Natural killer cell (primary cell): ENCODE measurements around the gene STIM2. TPM values are rescaled to one million over a fixed set of nuclear protein-coding genes. Genes with fewer than 3 reads are reported as not detected.

Source experiments
- ATAC-seq, 3 donors: fragments of 150-1000 bp in 2 of 3; fragments of 200-7000 bp in 1 of 3; cut with Tn5 transposase; 1 replicate in 1 of 3; 2 replicates in 2 of 3; pipeline ENCODE4 v1.10.0; 2021; ENCODE audit warnings: mild to moderate bottlenecking in 2 of 3, moderate library complexity in 2 of 3
- DNase-seq, 2 donors: peaks; one replicate each; pipeline versions ENCODE4 v3.0.0 to v3.0.0-alpha.2; 2013 to 2021; ENCODE audit warnings: mixed read lengths in 1 of 2
- H3K27ac ChIP-seq: one replicate; pipeline ENCODE4 v1.5.1; 2013; ENCODE audit warnings: mild to moderate bottlenecking, low read length
- H3K27me3 ChIP-seq: one replicate; pipeline ENCODE4 v1.6.1; 2013; ENCODE audit warnings: low read length; ENCODE audit not compliant: control insufficient read depth, insufficient read depth
- H3K36me3 ChIP-seq: one replicate; pipeline ENCODE4 v1.6.1; 2013; ENCODE audit warnings: low read length; ENCODE audit not compliant: control insufficient read depth, insufficient read depth
- H3K4me1 ChIP-seq: one replicate; pipeline ENCODE4 v1.6.1; 2013; ENCODE audit warnings: low read length; ENCODE audit not compliant: control insufficient read depth, insufficient read depth
- H3K4me3 ChIP-seq: one replicate; pipeline ENCODE4 v1.5.1; 2013; ENCODE audit warnings: low read length
- H3K9me3 ChIP-seq: one replicate; pipeline ENCODE4 v1.6.1; 2013; ENCODE audit warnings: low read length; ENCODE audit not compliant: control insufficient read depth, insufficient read depth
- H3K27ac Mint-ChIP-seq, 2 donors: one replicate each; pipeline ENCODE4 v1.8.0; 2022; ENCODE audit warnings: mild to moderate bottlenecking in 2 of 2, mixed read lengths in 2 of 2, moderate library complexity in 1 of 2
- H3K27me3 Mint-ChIP-seq, 2 donors: one replicate each; pipeline ENCODE4 v1.8.0; 2022; ENCODE audit warnings: low read depth in 2 of 2, mixed read lengths in 2 of 2
- H3K36me3 Mint-ChIP-seq: one replicate; pipeline ENCODE4 v1.8.0; 2022; ENCODE audit warnings: mixed read lengths
- H3K4me1 Mint-ChIP-seq, 2 donors: one replicate each; pipeline ENCODE4 v1.8.0; 2022; ENCODE audit warnings: mixed read lengths in 2 of 2
- H3K4me3 Mint-ChIP-seq: one replicate; pipeline ENCODE4 v1.8.0; 2022; ENCODE audit warnings: mild to moderate bottlenecking, moderate library complexity, mixed read lengths
- H3K9me3 Mint-ChIP-seq, 2 donors: one replicate each; pipeline ENCODE4 v1.8.0; 2022; ENCODE audit warnings: mixed read lengths in 2 of 2
- CTCF ChIP-seq: fragments of 200-600 bp; IDR thresholded peaks from one replicate; pipeline ENCODE4 v1.8.0; 2022; ENCODE audit warnings: antibody characterized with exemption
- WGBS: methylation state at CpG from one replicate; pipeline ENCODE4 v1.1.7; 2013; ENCODE audit warnings: missing lambda C conversion rate; ENCODE audit not compliant: insufficient coverage; 5-methylcytosine and 5-hydroxymethylcytosine counted together
- intact Hi-C: fragments of 100-400 bp; cut with micrococcal nuclease; formaldehyde crosslinking; loops from one replicate; pipeline ENCODE4 v1.14.2; 2022
- total RNA-seq, 4 donors: library from RNA; stranded (reverse); fragments of 120-200 nt in 1 of 4; gene quantifications; one replicate each; pipeline versions ENCODE4 v1.2.3 to v1.2.4, GENCODE V29; 2013 to 2022

The STIM2 gene
- total RNA-seq, 3 donors from 2014 or later (not counting 1 experiment from before 2014, with no cell fraction given), result 98.3 to 104 (median 100) TPM

GRCh38 chr4:26942871-26943270, 82.2 kb downstream of the STIM2 start:
- peak overlapping the region; percentile 15 to 31 for H3K27ac Mint-ChIP-seq
- intact Hi-C loops, result no loop called here

DNA sequence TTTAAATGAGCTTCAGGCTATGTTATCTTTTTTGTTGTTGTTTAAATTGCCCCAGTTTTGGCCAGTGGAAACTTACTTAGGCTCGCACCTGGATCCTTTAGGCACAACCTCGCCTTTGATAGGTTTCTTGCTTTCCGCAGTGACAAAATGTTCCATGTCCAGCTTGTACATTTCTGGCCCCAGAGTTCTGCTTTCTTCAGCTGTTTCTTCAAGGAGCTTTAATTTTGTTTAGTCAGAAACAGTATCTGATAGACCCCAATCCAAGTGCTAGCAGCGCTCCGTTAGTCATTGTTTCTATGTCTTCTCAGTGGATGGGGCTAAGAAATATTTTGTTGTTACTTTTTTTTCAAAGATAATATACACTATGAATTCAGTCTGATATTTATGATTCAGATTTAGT, 82.8 kb downstream of the STIM2 start:
- H3K4me3 ChIP-seq, result no peak overlapping the region
- H3K9me3 ChIP-seq, result no peaks in the 10 kb centered on the region
- DNase-seq (no peak), ATAC-seq (no peak)
- H3K4me1 ChIP-seq, result no peaks in the 10 kb centered on the region
- 81% methylated on average over 3 of the region's 5 CpGs for WGBS
- Mint-ChIP-seq H3K9me3 (no peaks in the 10 kb centered on the region), H3K4me1 (peaks cover 69 to 72% of the 10 kb centered on the region in 2 donors), H3K36me3 (no peaks in the 10 kb centered on the region), H3K27ac (no peak overlapping the region), H3K4me3 (no peak overlapping the region), H3K27me3 (no peaks in the 10 kb centered on the region)
- TF ChIP-seq CTCF, result no peak
- H3K27ac ChIP-seq, result no peak overlapping the region
- intact Hi-C loops, result no loop called here
- no peaks in the 10 kb centered on the region for H3K36me3 ChIP-seq
- no peaks in the 10 kb centered on the region for H3K27me3 ChIP-seq

More at GRCh38 chr4:26942871-26943270, 82.2 kb downstream of the STIM2 start:
- no peaks in the 10 kb centered on the region for H3K9me3 ChIP-seq
- H3K27me3 ChIP-seq, result no peaks in the 10 kb centered on the region
- Mint-ChIP-seq H3K27me3 (no peaks in the 10 kb centered on the region), H3K36me3 (no peaks in the 10 kb centered on the region), H3K4me3 (no peak overlapping the region), H3K9me3 (no peaks in the 10 kb centered on the region), H3K4me1 (peaks cover 65 to 67% of the 10 kb centered on the region in 2 donors)
- WGBS, result 100% methylated on average over 1 of the region's 2 CpGs
- ATAC-seq (no peak), DNase-seq (no peak)
- H3K4me1 ChIP-seq, result no peaks in the 10 kb centered on the region
- H3K27ac ChIP-seq, result no peak overlapping the region
- no peaks in the 10 kb centered on the region for H3K36me3 ChIP-seq
- no peak for TF ChIP-seq CTCF
- no peak overlapping the region for H3K4me3 ChIP-seq

DNA sequence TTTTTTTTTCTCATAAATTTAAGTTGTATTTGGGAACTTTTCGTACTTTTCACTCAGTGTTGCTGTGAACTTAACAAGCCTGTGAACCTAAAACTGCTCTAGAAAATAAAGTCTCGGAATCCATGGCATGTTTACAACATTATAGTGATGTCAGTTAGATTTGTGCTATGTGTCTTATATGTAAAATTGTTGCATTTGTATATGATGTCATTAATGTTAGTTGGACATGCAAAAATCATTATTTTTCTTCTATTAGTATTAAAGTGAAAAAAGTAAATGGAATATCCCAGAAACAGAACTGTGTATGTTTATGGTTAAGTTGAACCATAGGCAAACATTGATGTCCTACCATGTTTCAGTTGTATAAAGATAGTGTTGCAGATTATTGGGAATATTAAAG, 85.2 kb downstream of the STIM2 start:
- no peak for TF ChIP-seq CTCF
- Histone ChIP-seq H3K9me3 (no peaks in the 10 kb centered on the region), H3K27ac (no peak overlapping the region), H3K4me1 (no peaks in the 10 kb centered on the region), H3K36me3 (no peaks in the 10 kb centered on the region), H3K4me3 (no peak overlapping the region), H3K27me3 (no peaks in the 10 kb centered on the region)
- Mint-ChIP-seq H3K36me3 (no peaks in the 10 kb centered on the region), H3K27me3 (no peaks in the 10 kb centered on the region), H3K27ac (peak overlapping the region in 1 of 2 donors; percentile 13), H3K4me3 (no peak overlapping the region), H3K4me1 (peaks cover 58 to 62% of the 10 kb centered on the region in 2 donors), H3K9me3 (peaks cover 0 to 2% of the 10 kb centered on the region in 2 donors)
- 94% methylated on average over 2 of the region's 2 CpGs for WGBS
- intact Hi-C loops, result no loop called here
- DNase-seq (no peak), ATAC-seq (no peak)

DNA sequence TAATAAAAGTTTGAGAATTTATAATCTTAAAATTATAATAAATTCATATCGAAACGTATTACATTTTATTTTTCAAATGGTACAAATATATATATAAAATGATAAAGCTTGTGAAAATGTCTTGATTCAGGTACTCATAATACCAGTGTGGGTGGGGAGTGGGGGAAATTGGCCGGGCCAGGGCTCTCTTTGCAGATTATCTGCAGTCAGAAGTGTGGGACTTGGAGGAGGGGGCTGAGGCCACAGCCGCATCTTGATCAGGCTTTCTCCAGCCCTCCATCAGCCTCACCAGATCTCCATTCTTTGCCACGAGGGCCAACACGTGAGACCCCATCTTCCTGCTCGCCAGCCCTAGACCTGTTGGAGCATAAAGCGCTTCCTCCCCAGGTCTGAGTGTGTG, 86.7 kb downstream of the STIM2 start:
- WGBS, result 94% methylated on average over 6 of the region's 8 CpGs
- H3K4me3 Mint-ChIP-seq, result peak overlapping the region; percentile 49

More for the DNA sequence above, 86.7 kb downstream of the STIM2 start:
- DNase-seq (no peak), ATAC-seq (no peak)
- Histone ChIP-seq H3K27me3 (no peaks in the 10 kb centered on the region), H3K9me3 (no peaks in the 10 kb centered on the region), H3K4me3 (no peak overlapping the region), H3K27ac (no peak overlapping the region), H3K36me3 (no peaks in the 10 kb centered on the region), H3K4me1 (no peaks in the 10 kb centered on the region)
- Mint-ChIP-seq H3K9me3 (peaks cover 0 to 2% of the 10 kb centered on the region in 2 donors), H3K4me1 (peaks cover 58 to 59% of the 10 kb centered on the region in 2 donors), H3K27ac (peak overlapping the region in 1 of 2 donors; percentile 38), H3K27me3 (no peaks in the 10 kb centered on the region), H3K36me3 (no peaks in the 10 kb centered on the region)
- intact Hi-C loops, result no loop called here
- TF ChIP-seq CTCF, result no peak
